Measurements from ENCODE around the gene MYH6. TPM values are rescaled to one million over a fixed set of nuclear protein-coding genes. Genes with fewer than 3 reads are reported as not detected.

The MYH6 gene
- total and polyA plus RNA-seq, 2 donors (not counting 1 experiment from before 2014, with no cell fraction given) = not detected

- TF ChIP-seq CTCF (conservative IDR thresholded peaks at IDR 0.05 in 1 of 2, IDR thresholded peaks at IDR 0.05 in 1 of 2; ENCODE audit: low read depth in 1 of 2, low read length in 2 of 2) (no peak), EZH2 (IDR thresholded peaks at IDR 0.05; ENCODE audit: low read length, missing control alignments) (no peak)
- no peak overlapping the region for H3K9ac ChIP-seq (ENCODE audit: insufficient read depth, low read length)
- no peaks in the 10 kb centered on the region for H3K79me2 ChIP-seq (ENCODE audit: control insufficient read depth, insufficient read depth, low read length)
- no peak overlapping the region for H2AFZ ChIP-seq (ENCODE audit: low read length)
- no peaks in the 10 kb centered on the region for H4K20me1 ChIP-seq (ENCODE audit: control insufficient read depth, extremely low read depth, insufficient read depth, low read length)
- no peaks in the 10 kb centered on the region for H3K36me3 ChIP-seq (ENCODE audit: control insufficient read depth, insufficient read depth, low read length)
- DNase-seq (ENCODE audit: low read depth in 2 of 2) = no peak
- no peak overlapping the region for H3K4me2 ChIP-seq (ENCODE audit: extremely low read depth, insufficient read depth, low read length)
- no peak overlapping the region for H3K4me3 ChIP-seq (replicated peaks in 1 of 4; ENCODE audit: control extremely low read depth in 1 of 4, insufficient read depth in 1 of 4, low read depth in 3 of 4, low read length in 4 of 4)
- peaks cover 4% of the 10 kb centered on the region for H3K27me3 ChIP-seq (ENCODE audit: control insufficient read depth, insufficient read depth, low read length)
- no peaks in the 10 kb centered on the region for H3K9me3 ChIP-seq (ENCODE audit: control insufficient read depth, insufficient read depth, low read depth, low read length)
- no peaks in the 10 kb centered on the region for H3K4me1 ChIP-seq (ENCODE audit: control insufficient read depth, extremely low read depth, insufficient read depth, low read length)
- H3K27ac ChIP-seq (ENCODE audit: insufficient read depth, low read length) = no peak overlapping the region
Observed at GRCh38 chr14:23359167-23359626, 48.9 kb downstream of the MYH6 start.

- TF ChIP-seq CTCF (conservative IDR thresholded peaks at IDR 0.05 in 1 of 2, IDR thresholded peaks at IDR 0.05 in 1 of 2; ENCODE audit: low read depth in 1 of 2, low read length in 2 of 2) = no peak
- no peak for TF ChIP-seq EZH2 (IDR thresholded peaks at IDR 0.05; ENCODE audit: low read length, missing control alignments)
- Histone ChIP-seq H3K9ac (ENCODE audit: insufficient read depth, low read length) (no peak overlapping the region), H3K4me3 (replicated peaks in 1 of 4; ENCODE audit: control extremely low read depth in 1 of 4, insufficient read depth in 1 of 4, low read depth in 3 of 4, low read length in 4 of 4) (no peak overlapping the region), H3K4me2 (ENCODE audit: extremely low read depth, insufficient read depth, low read length) (no peak overlapping the region), H3K27ac (ENCODE audit: insufficient read depth, low read length) (no peak overlapping the region), H3K36me3 (ENCODE audit: control insufficient read depth, insufficient read depth, low read length) (no peaks in the 10 kb centered on the region), H4K20me1 (ENCODE audit: control insufficient read depth, extremely low read depth, insufficient read depth, low read length) (no peaks in the 10 kb centered on the region), H3K9me3 (ENCODE audit: control insufficient read depth, insufficient read depth, low read depth, low read length) (no peaks in the 10 kb centered on the region), H3K4me1 (ENCODE audit: control insufficient read depth, extremely low read depth, insufficient read depth, low read length) (no peaks in the 10 kb centered on the region), H3K27me3 (ENCODE audit: control insufficient read depth, insufficient read depth, low read length) (no peaks in the 10 kb centered on the region), H3K79me2 (ENCODE audit: control insufficient read depth, insufficient read depth, low read length) (no peaks in the 10 kb centered on the region), H2AFZ (ENCODE audit: low read length) (no peak overlapping the region)
- no peak for DNase-seq (ENCODE audit: low read depth in 2 of 2)
Observed at GRCh38 chr14:23358553-23359166, 49.4 kb downstream of the MYH6 start.

- TF ChIP-seq EZH2 (IDR thresholded peaks at IDR 0.05; ENCODE audit: low read length, missing control alignments) = no peak
- TF ChIP-seq CTCF (conservative IDR thresholded peaks at IDR 0.05 in 1 of 2, IDR thresholded peaks at IDR 0.05 in 1 of 2; ENCODE audit: low read depth in 1 of 2, low read length in 2 of 2) = no peak
- H3K9ac ChIP-seq (ENCODE audit: insufficient read depth, low read length) = no peak overlapping the region
- H3K4me1 ChIP-seq (ENCODE audit: control insufficient read depth, extremely low read depth, insufficient read depth, low read length) = no peaks in the 10 kb centered on the region
- no peaks in the 10 kb centered on the region for H3K27me3 ChIP-seq (ENCODE audit: control insufficient read depth, insufficient read depth, low read length)
- no peak overlapping the region for H3K27ac ChIP-seq (ENCODE audit: insufficient read depth, low read length)
- H3K36me3 ChIP-seq (ENCODE audit: control insufficient read depth, insufficient read depth, low read length) = no peaks in the 10 kb centered on the region
- H3K4me3 ChIP-seq (replicated peaks in 1 of 4; ENCODE audit: control extremely low read depth in 1 of 4, insufficient read depth in 1 of 4, low read depth in 3 of 4, low read length in 4 of 4) = no peak overlapping the region
- no peaks in the 10 kb centered on the region for H3K9me3 ChIP-seq (ENCODE audit: control insufficient read depth, insufficient read depth, low read depth, low read length)
- no peak overlapping the region for H2AFZ ChIP-seq (ENCODE audit: low read length)
- no peaks in the 10 kb centered on the region for H3K79me2 ChIP-seq (ENCODE audit: control insufficient read depth, insufficient read depth, low read length)
- H4K20me1 ChIP-seq (ENCODE audit: control insufficient read depth, extremely low read depth, insufficient read depth, low read length) = no peaks in the 10 kb centered on the region
- no peak for DNase-seq (ENCODE audit: low read depth in 2 of 2)
- H3K4me2 ChIP-seq (ENCODE audit: extremely low read depth, insufficient read depth, low read length) = no peak overlapping the region
Observed at GRCh38 chr14:23358042-23358441, 50.0 kb downstream of the MYH6 start.
